ENCODE data around the gene GRIK5.

GRIK5 gene

DNA sequence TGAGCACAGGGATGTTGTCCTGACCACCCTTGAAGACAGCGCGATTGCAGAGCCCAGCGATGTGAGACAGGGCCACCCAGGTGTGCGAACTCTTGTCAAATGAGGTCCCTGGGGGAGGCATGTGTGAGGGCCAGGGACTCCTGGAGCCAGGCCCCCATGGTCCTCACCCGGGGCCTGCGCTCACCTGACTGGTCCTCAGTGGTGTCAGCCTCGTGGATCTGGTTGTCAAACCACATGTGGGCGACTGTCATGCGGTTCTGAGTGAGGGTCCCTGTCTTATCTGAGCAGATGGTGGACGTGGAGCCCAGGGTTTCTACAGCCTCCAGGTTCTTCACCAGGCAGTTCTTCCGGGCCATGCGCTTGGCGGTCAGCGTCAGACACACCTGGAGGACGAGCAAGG lies 88.3 kb downstream of the GRIK5 start:
- no peak for DNase-seq

- no peak for DNase-seq
These were observed 91.5 kb downstream of the GRIK5 start for GRCh38 chr19:41978470-41978869.

GRCh38 chr19:41977916-41978315 lies 92.1 kb downstream of the GRIK5 start:
- DNase-seq: no peak

DNA sequence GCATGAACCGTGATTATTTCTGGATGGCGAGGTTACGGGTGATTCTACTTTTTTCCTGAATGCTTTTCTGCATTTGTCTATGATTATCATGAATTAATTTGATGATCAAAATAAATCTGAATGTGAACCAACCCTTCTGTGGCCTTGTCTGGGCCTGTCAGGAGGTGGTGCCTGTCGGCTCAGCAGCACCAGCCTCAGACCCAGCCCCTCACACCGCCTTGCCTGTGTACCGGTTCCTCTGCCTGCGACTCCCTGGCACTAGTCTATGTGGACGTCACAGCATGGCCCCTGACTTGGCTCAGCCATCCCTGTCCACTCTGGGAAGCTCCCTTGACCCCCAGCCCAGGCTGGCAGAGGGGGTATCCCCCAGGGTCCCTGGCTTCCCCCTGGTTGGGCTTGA lies 95.4 kb downstream of the GRIK5 start:
- no peak for DNase-seq

DNA sequence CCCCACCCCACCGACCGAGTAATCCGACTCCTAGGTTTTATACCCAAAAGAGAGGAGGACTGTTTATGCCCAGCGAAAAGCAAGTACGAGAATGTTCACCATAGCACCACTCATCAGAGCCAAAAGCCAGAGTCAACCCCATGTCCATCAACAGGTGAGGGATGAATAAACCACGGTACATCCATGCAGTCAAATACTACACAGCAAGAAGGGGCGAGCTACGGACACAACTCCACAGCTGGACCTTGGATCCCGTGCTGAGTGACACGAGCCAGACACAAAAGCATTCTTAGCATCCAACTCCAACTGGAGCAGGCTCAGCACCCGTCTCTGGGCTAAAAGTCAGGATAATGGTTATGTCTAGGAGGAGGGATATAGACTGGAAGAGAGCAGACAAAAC lies 98.6 kb downstream of the GRIK5 start:
- no peak for DNase-seq

DNA sequence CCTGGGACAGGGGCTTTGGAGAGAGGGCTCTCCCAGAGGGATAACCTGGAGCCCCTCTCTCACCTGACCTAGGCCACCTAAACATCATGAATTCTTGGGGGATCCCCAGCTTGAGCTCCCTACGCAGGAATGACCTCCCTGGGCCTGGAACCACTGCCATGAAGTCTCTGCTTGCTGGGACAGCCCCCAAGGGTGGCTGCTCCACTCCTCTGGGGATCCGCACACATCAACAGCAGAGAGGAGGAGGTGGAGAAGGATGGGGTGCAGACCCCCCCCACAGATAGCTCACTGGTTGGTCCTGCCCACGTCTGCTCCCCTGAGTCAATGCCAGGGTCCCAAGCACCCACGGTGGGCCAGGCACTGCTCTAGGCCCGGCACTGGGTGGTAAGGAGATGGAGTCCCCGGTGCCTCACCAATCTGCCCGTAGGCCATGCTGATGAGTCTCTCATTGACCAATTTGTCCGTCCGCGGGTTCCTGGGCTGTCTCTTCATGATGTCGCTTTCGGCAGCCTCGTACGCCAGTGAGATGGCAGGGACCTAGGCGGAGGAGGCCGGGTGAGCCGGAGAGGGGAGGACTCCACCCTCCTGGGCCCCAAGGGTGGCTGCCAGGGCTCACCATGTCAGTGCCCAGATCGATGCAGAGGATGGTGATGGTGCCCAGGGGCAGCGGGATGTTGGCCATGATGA lies 100.1 kb downstream of the GRIK5 start:
- DNase-seq: no peak

DNA sequence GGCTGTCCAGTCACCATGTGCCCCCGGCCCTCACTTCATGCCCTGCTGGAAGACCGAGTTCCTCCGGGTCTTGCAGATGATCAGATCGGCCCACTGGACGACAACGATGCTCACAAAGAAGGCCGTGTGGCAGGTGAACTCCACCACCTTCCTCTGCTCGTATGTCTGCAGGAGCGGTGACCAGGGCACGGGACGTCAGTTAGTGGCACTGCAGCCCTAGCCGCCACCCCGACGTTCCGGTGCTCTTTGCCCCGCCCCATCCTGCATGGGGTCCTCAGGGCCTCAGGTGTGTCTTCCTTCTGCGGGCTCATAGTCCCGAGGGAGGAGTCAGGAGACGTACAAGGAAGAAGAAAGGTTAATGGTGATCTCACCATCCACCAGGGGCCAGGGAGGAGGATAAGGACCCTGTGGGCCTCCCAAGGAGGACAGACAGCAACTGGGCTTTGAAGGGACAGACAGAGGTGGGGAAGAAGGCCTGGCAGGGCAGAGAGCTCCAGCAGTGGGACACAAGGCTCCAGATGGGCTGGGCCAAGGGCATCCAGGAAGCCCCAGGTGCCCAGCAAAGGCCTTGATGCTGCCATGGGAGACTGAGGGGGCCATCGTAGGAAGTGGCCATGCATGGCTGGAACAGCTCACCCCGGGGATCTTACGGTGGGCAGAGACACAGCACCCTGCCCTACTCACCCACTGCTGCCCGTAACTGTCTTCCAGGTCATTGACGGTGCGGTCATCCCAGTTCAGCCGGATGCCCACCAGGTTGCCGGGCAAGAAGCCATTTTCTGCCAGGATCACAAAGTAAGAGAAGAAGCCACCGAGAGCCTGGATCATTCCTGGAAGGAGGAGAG lies 101.0 kb downstream of the GRIK5 start:
- DNase-seq: no peak

- no peak for DNase-seq
These were observed 102.8 kb downstream of the GRIK5 start for GRCh38 chr19:41967054-41967783.

GRCh38 chr19:41965106-41965505 lies 104.9 kb downstream of the GRIK5 start:
- no peak for DNase-seq

- DNase-seq: no peak
These were observed 109.0 kb downstream of the GRIK5 start for GRCh38 chr19:41960973-41961372.

DNA sequence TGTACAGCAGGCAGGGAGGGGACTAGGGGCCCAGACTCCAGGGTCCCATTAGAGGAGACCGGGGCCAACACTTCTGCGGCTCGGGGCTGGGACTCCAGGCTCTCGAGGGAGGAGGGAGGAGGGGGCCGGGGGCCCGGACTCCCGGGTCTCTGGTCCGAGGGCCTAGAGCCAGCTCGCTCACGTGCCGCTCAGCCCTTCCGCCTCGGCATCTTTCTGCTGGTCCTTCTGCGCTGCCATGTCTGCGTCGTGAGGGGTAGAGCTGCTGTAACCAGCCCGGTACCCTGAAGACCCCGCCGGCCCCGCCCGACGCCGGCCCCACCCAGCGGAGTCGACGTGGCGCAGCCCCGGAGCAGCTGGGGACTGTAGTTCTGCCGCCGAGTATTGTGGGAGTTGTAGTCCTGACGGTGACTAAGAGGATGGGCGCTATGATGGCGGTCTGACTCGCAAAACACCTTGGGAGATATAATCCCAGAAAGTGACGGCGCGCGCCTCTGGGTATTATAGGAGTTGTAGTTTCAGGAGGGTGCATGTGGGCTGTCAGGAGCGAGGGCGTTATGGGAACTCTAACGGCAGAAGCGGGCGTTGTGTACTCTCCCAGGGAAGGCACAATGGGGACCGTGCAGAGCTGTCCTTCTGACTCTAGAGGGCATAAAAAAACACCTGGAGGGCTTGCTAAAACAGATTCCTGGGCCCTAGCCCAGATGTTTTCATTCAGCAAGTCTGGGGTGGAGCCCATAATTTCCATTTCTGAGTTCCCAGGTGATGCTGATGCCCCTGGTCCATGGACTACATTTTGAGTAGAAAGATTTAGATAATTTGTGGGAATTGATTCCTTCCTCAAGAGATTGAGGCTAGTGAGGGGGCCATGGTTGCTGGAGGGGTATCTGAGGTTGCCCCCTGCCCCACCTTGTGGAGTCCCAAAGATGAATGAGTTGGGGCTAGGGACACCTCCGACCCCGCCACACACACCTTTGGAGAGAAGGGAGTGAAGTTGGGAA lies 110.7 kb downstream of the GRIK5 start, which contains the start of gene RABAC1:
RABAC1 (minus strand) TSS at position 266 of the 998 bp plus-strand sequence; CDS start at position 237, 29 bp downstream.
- DNase-seq: peak; percentile 91

DNA sequence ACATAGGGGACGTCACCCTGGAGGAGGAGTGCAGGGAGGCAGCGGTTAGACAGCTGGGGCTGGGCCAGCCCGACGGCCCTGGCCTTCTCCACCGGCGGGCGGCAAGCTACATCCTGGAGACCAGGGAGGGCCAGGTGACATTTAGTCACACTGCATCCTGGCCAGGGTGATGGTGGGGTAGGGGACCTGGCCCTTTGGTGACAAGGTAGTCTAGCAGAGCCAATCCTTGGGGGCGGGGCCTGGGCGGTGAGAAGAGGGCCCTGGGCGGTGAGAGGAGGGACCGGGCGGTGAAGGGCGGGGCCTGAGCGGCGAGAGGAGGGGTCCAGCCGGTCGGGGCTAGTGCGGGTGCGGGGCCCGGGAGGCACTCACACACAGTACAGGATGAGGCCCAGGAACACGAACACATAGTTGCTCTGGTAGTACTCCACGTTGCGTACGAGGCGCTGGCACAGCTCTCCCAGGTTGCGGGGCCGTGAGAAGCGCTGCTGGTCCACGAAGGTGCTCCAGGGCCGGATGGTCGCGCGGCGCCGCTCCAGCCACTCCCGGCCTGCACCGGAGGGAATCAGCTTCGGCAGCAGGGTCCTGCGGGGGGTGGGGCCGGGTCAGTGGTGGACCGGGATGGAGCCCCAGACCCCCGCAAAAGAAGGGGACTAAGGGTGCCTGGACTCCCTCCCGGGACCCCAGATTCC lies 111.5 kb downstream of the GRIK5 start:
- DNase-seq: peak; percentile 43

DNA sequence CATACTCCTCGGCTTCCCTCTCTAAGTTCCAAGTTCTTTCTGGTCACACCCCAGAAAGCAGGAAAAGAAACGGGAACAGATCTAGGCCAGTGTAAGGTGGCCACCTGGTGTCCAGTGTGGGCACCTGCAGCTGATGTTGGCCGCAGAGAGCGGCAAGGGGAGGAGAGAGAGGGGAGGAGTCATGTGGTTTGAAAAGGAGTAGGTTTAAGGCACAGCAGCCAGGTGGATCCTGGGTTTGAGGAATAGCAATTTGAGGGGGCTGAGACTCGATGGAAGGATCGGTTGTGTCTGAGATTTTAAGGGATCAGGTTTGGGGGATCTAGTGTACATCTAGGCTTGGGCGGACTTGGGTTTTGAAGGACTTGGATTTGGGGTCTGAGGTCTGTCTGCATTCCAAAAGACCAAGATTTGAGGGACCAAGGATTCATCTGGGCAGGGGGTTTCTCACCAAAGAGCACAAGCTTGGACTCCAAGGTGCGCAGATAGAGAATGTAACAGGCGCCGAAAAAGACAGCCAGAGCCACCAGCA lies 112.1 kb downstream of the GRIK5 start:
- DNase-seq: peak; percentile 72

DNA sequence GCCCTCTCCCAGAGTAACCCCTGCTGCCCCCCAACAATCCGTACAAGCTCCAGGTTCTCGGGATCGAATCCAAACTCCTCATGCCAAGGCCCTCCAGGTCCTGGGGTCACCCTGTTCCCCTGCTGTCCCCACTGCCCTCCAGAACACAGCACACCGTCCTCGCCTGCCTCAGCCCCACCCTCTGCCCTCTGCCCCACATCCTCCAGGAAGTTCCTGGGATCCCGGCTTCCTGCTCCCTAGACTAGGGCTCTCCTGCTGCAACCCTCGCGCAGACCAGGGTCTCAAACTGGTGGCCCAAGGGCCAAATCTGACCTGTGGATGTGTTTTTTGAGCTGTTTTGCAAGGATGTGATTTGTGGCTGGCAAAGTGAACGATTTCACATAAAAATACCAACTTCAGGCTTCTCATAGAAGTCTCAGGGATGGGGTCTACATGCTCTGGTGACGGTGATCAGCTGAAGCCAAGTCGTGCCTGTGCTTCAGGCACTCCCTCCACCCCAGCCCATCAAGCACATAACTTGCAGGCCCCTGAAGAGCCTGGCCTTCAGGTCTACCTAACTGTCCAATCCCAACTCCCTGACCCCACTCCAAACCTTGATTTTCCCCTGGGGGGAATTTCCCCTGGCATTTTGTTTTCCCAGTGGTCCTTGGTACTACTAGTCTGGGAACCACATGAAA lies 112.7 kb downstream of the GRIK5 start:
- DNase-seq: no peak

DNA sequence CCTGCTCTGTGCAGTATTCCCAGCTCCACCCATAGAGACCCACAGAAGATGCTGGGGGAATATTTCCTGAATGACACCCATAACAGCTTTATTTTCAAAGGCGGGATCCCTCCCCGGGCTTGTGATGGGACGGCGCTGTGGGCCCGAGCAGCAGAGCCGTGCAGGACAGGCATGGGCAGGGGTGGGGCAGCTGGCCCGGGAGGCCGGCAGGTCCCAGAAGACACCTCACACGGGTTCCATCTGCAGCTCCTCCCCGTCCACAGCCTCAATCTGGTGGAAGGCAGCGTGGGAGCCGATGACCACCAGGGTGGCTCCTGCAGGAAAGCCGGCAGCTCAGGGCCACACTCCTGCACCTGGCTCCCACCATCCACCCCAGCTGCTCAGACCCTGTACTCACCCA lies 113.4 kb downstream of the GRIK5 start:
- no peak for DNase-seq

- DNase-seq: no peak
These were observed 114.5 kb downstream of the GRIK5 start for GRCh38 chr19:41955521-41955920.

GRCh38 chr19:41951686-41952172 lies 118.3 kb downstream of the GRIK5 start:
- peak; percentile 29 for DNase-seq
